HepG2 (cell line): Measurements from ENCODE around the gene NSUN5. TPM values are rescaled to one million over a fixed set of nuclear protein-coding genes. Genes with fewer than 3 reads are reported as not detected.
"Not testable (repeated sequence)": the region's sequence is repeated elsewhere in the genome, so short reads cannot be mapped to it uniquely, and the experiment has no call there.

Experiments
- ATAC-seq: fragments of 200-7000 bp; cut with Tn5 transposase; 3 replicates; pipeline ENCODE4 v1.9.1; 2020; ENCODE audit warnings: mild to moderate bottlenecking, moderate library complexity
- BruUV-seq: library from RNA; stranded (reverse); fragments of 400-500 nt; replicated peaks from 2 replicates; lab custom pipeline; 2021; lab: Mats Ljungman, UMichigan
- CTCF ChIA-PET: fragments of 300-600 bp; formaldehyde crosslinking; extraction: SDS; loops from one replicate; lab custom pipeline; 2021; ENCODE audit warnings: low total read pairs, inconsistent platforms, low intra/inter-chr PET ratio; lab: Yijun Ruan, JAX
- POLR2A ChIA-PET: fragments of 350-600 bp; sonication (Branson Sonifier 250); formaldehyde crosslinking; loops from one replicate; lab custom pipeline; 2020; ENCODE audit warnings: antibody characterized with exemption, inconsistent platforms; lab: Yijun Ruan, JAX
- DNase-seq: peaks from one replicate; pipeline ENCODE4 v3.0.0-alpha.2; 2015; ENCODE audit warnings: low spot score
- FAIRE-seq: peaks from 3 replicates; lab custom pipeline; 2011; peaks lifted over from hg19 to GRCh38; lab: Jason Lieb, UNC
- H2AFZ ChIP-seq: one replicate; pipeline ENCODE4 v1.6.1; 2011; ENCODE audit warnings: low read length, inconsistent platforms
- H3K27ac ChIP-seq: fragments of 300-600 bp; 3 replicates; pipeline ENCODE4 v1.8.0; 2011; ENCODE audit warnings: mixed run types, mild to moderate bottlenecking, mixed read lengths, low read length, inconsistent platforms; ENCODE audit not compliant: insufficient read depth; ENCODE audit errors: extremely low read length
- H3K27me3 ChIP-seq, 2 experiments: fragments of 200-600 bp in 1 of 2; 2 replicates in 1 of 2; 3 replicates in 1 of 2; pipeline versions ENCODE4 v1.6.0 to v1.8.0; 2011; ENCODE audit warnings: low read length in 2 of 2, mild to moderate bottlenecking in 2 of 2, moderate library complexity in 2 of 2, inconsistent platforms in 1 of 2; ENCODE audit not compliant: insufficient read depth in 2 of 2, control insufficient read depth in 1 of 2
- H3K36me3 ChIP-seq, 2 experiments: fragments of 200-600 bp in 1 of 2; replicated peaks in 1 of 2; 2 replicates in 1 of 2; 3 replicates in 1 of 2; pipeline versions ENCODE4 v1.5.1 to v1.8.0; 2011; ENCODE audit warnings: low read length in 2 of 2, inconsistent platforms in 1 of 2; ENCODE audit not compliant: insufficient read depth in 2 of 2, control insufficient read depth in 1 of 2
- H3K4me1 ChIP-seq: 2 replicates; pipeline ENCODE4 v1.5.1; 2012; ENCODE audit warnings: low read length, inconsistent platforms; ENCODE audit not compliant: insufficient read depth
- H3K4me2 ChIP-seq: 2 replicates; pipeline ENCODE4 v1.6.0; 2011; ENCODE audit warnings: low read depth, low read length, inconsistent platforms
- H3K4me3 ChIP-seq, 3 experiments: fragments of 200-600 bp in 1 of 3; sonication (generic), shearing (Covaris generic) in 1 of 3; replicated peaks in 1 of 3; 2 replicates each; pipeline ENCODE4 v1.5.1; 2011 to 2016; ENCODE audit warnings: low read length in 3 of 3, inconsistent platforms in 2 of 3, low read depth in 2 of 3, mild to moderate bottlenecking in 2 of 3, control low read depth in 1 of 3, mixed read lengths in 1 of 3; ENCODE audit not compliant: insufficient read depth in 1 of 3
- H3K79me2 ChIP-seq: one replicate; pipeline ENCODE4 v1.6.1; 2011; ENCODE audit warnings: low read length, inconsistent platforms; ENCODE audit not compliant: insufficient read depth
- H3K9ac ChIP-seq: 2 replicates; pipeline ENCODE4 v1.6.0; 2011; ENCODE audit warnings: mild to moderate bottlenecking, low read depth, low read length, inconsistent platforms; ENCODE audit not compliant: insufficient read depth
- H3K9me3 ChIP-seq: 2 replicates; pipeline ENCODE4 v1.5.1; 2012; ENCODE audit warnings: mild to moderate bottlenecking, low read length
- H4K20me1 ChIP-seq: 2 replicates; pipeline ENCODE4 v1.6.0; 2011; ENCODE audit warnings: inconsistent platforms, mild to moderate bottlenecking, low read length, moderate library complexity; ENCODE audit not compliant: insufficient read depth
- FOXK1 ChIP-seq: sonication (generic); formaldehyde crosslinking; IDR thresholded peaks from 2 replicates; pipeline ENCODE4 v1.4.0; 2020; ENCODE audit warnings: low read depth, missing genetic modification reagents, borderline replicate concordance
- HOXA7 ChIP-seq: sonication (generic); formaldehyde crosslinking; IDR thresholded peaks from 2 replicates; pipeline ENCODE4 v1.8.1; 2022; ENCODE audit warnings: mild to moderate bottlenecking, missing genetic modification reagents, moderate library complexity
- KMT2B ChIP-seq: IDR thresholded peaks from 2 replicates; pipeline ENCODE4 v1.6.1; 2016; ENCODE audit warnings: missing genetic modification reagents, missing compliant biosample characterization
- RBFOX2 ChIP-seq: fragments of 200-400 bp; formaldehyde crosslinking; IDR thresholded peaks from 2 replicates; pipeline ENCODE4 v1.6.1; 2017; ENCODE audit warnings: low read depth, mild to moderate bottlenecking, low read length
- ZNF24 ChIP-seq: fragments of 450-650 bp; IDR thresholded peaks from 2 replicates; pipeline ENCODE4 v1.6.1; 2017; ENCODE audit warnings: antibody characterized with exemption, mild to moderate bottlenecking
- WGBS: methylation state at CpG from one replicate; pipeline ENCODE4 v1.1.6; 2017; ENCODE audit warnings: low lambda C conversion rate; 5-methylcytosine and 5-hydroxymethylcytosine counted together
- in situ Hi-C: cut with HindIII; loops from 2 replicates; pipeline ENCODE4 v1.10.0; 2017; ENCODE audit warnings: low pct_unique_long_range_greater_than_20kb; ENCODE audit not compliant: extremely low pct_ligation_motif_present
- intact Hi-C: fragments of 100-400 bp; cut with micrococcal nuclease; formaldehyde crosslinking; loops from one replicate; pipeline ENCODE4 v1.10.0; 2022; ENCODE audit not compliant: unreplicated experiment
- polyA plus RNA-seq, 8 experiments: library from polyadenylated mRNA; depleted of rRNA in 3 of 8; stranded (reverse) in 7 of 8; unstranded in 1 of 8; fragments of >200 nt; fragmentation: Illumina TruSeq in 4 of 8; extraction: Trizol in 4 of 8; gene quantifications; 2 replicates each; pipeline versions ENCODE4 v1.2.1 to v1.2.3, GENCODE V29; 2011 to 2016; ENCODE audit warnings: low read depth in 4 of 8, missing spikeins in 1 of 8, mixed read lengths in 1 of 8; ENCODE audit not compliant: insufficient read depth in 1 of 8
- total RNA-seq, 5 experiments: library from RNA; depleted of rRNA; stranded (reverse); fragments of >200 nt; fragmentation: Illumina TruSeq; extraction: Trizol; gene quantifications; 2 replicates each; pipeline ENCODE4 v1.2.3, GENCODE V29; 2016; ENCODE audit warnings: low read depth in 1 of 5

The NSUN5 gene
- total and polyA plus RNA-seq, 2 of the 13 experiments (the other 11 are each of a cell fraction or from before 2014, with no cell fraction given): 19.9 to 35.8 TPM

- no peak for FAIRE-seq
- POLR2A ChIA-PET: no interaction called here
These were observed 4.9 kb upstream of the NSUN5 start for GRCh38 chr7:73313521-73313906.

GRCh38 chr7:73312831-73313520 is 4.3 kb upstream of the NSUN5 start:
- H4K20me1 ChIP-seq: no peaks in the 10 kb centered on the region
- no peak for FAIRE-seq
- no peak for ATAC-seq
- H2AFZ ChIP-seq: no peak overlapping the region
- intact Hi-C loops: no loop called here
- peaks cover 8% of the 10 kb centered on the region for H3K79me2 ChIP-seq
- in situ Hi-C loops: no loop called here
- H3K4me2 ChIP-seq: no peak overlapping the region
- TF ChIP-seq KMT2B (no peak), FOXK1 (no peak), RBFOX2 (peak; percentile 36; the same call in 1 of the 2 replicates)
- TF ChIP-seq, all 625 proteins: peak for 1
- BruUV-seq: no TSS peak
- H3K9ac ChIP-seq: no peak overlapping the region
- no peaks in the 10 kb centered on the region; a peak in 1 of 5 replicates for H3K27me3 ChIP-seq
- no peak overlapping the region for H3K27ac ChIP-seq
- H3K9me3 ChIP-seq: no peaks in the 10 kb centered on the region
- WGBS: 91% methylated on average over 25 of the region's 48 CpGs
- ChIA-PET POLR2A (no interaction called here), CTCF (no interaction called here)
- no peaks in the 10 kb centered on the region for H3K36me3 ChIP-seq
- H3K4me1 ChIP-seq: peaks cover 9% of the 10 kb centered on the region
- no peak for DNase-seq
- H3K4me3 ChIP-seq: no peak overlapping the region

More at GRCh38 chr7:73313521-73313906, 4.9 kb upstream of the NSUN5 start:
- H4K20me1 ChIP-seq: no peaks in the 10 kb centered on the region
- H3K27ac ChIP-seq: no peak overlapping the region
- no peak overlapping the region for H2AFZ ChIP-seq
- DNase-seq (no peak), ATAC-seq (no peak)
- no peak overlapping the region for H3K4me3 ChIP-seq
- intact Hi-C loops: no loop called here
- 76% methylated on average over 3 of the region's 4 CpGs for WGBS
- no peak for TF ChIP-seq HOXA7 (CRISPR knock-in tag)
- peak; percentile 60; the same call in 1 of the 2 replicates for TF ChIP-seq ZNF24
- no peak overlapping the region for H3K4me2 ChIP-seq
- no TSS peak for BruUV-seq
- CTCF ChIA-PET: no interaction called here
- peaks cover 8% of the 10 kb centered on the region for H3K4me1 ChIP-seq
- no peaks in the 10 kb centered on the region for H3K27me3 ChIP-seq
- in situ Hi-C loops: no loop called here
- no peak overlapping the region for H3K9ac ChIP-seq
- no peaks in the 10 kb centered on the region for H3K36me3 ChIP-seq
- H3K9me3 ChIP-seq: no peaks in the 10 kb centered on the region
- peaks cover 3% of the 10 kb centered on the region for H3K79me2 ChIP-seq

- intact Hi-C loops, FAIRE-seq, CTCF ChIA-PET, H3K9me3 ChIP-seq, H3K27ac ChIP-seq, H3K9ac ChIP-seq, H4K20me1 ChIP-seq, in situ Hi-C loops, H3K4me3 ChIP-seq, ATAC-seq, H3K36me3 ChIP-seq, H3K4me2 ChIP-seq, POLR2A ChIA-PET, DNase-seq, H2AFZ ChIP-seq, BruUV-seq, H3K27me3 ChIP-seq: not testable (repeated sequence)
- WGBS: 63% methylated on average over 5 of the region's 7 CpGs
- peaks cover 13% of the 10 kb centered on the region for H3K79me2 ChIP-seq
- H3K4me1 ChIP-seq: peaks cover 22% of the 10 kb centered on the region
These were observed 2.8 kb upstream of the NSUN5 start for GRCh38 chr7:73311421-73311820.
